SK-N-SH treated with all-trans-retinoic acid at 6 μM for 48 hours (cell line): ENCODE results near the gene PRR11.

ENCODE experiments used
- ARNTL ChIP-seq: fragments of 450-650 bp; formaldehyde crosslinking; IDR thresholded peaks from 2 replicates; pipeline ENCODE4 v1.5.0; 2020; ENCODE audit warnings: low read depth, mild to moderate bottlenecking, moderate library complexity, borderline replicate concordance
- BACH2 ChIP-seq: fragments of 250-450 bp; sonication (Bioruptor Pico); IDR thresholded peaks from 2 replicates; pipeline ENCODE4 v1.9.0; 2021; ENCODE audit warnings: mild to moderate bottlenecking, borderline replicate concordance
- CSDC2 ChIP-seq: fragments of 250-450 bp; sonication (Bioruptor Pico); IDR thresholded peaks from 2 replicates; pipeline ENCODE4 v1.5.0; 2020; ENCODE audit warnings: mild to moderate bottlenecking, moderate library complexity
- POU6F1 ChIP-seq: fragments of 250-450 bp; sonication (Bioruptor Pico); IDR thresholded peaks from 2 replicates; pipeline ENCODE4 v1.8.0; 2021; ENCODE audit warnings: low read depth, mild to moderate bottlenecking, moderate library complexity, borderline replicate concordance
- RARB ChIP-seq: fragments of 250-450 bp; sonication (Bioruptor Pico); IDR thresholded peaks from 2 replicates; pipeline ENCODE4 v1.8.0; 2021; ENCODE audit warnings: mild to moderate bottlenecking, moderate library complexity
- SNAI2 ChIP-seq: fragments of 250-450 bp; sonication (Bioruptor Pico); IDR thresholded peaks from 2 replicates; pipeline ENCODE4 v1.5.0; 2020; ENCODE audit warnings: mild to moderate bottlenecking, moderate library complexity
- TCF4 ChIP-seq: fragments of 250-450 bp; sonication (Bioruptor Pico); IDR thresholded peaks from 2 replicates; pipeline ENCODE4 v1.8.0; 2021; ENCODE audit warnings: mild to moderate bottlenecking, moderate library complexity, borderline replicate concordance
- ZC3H10 ChIP-seq: fragments of 250-450 bp; sonication (Bioruptor Pico); IDR thresholded peaks from 2 replicates; pipeline ENCODE4 v1.5.1; 2021; ENCODE audit warnings: mild to moderate bottlenecking, moderate library complexity
- ZFP3 ChIP-seq: fragments of 250-450 bp; sonication (Bioruptor Pico); IDR thresholded peaks from 2 replicates; pipeline ENCODE4 v1.5.0; 2020; ENCODE audit warnings: mild to moderate bottlenecking, moderate library complexity
- ZNF565 ChIP-seq: fragments of 450-650 bp; formaldehyde crosslinking; conservative IDR thresholded peaks from 2 replicates; pipeline ENCODE4 v1.5.0; 2020; ENCODE audit warnings: low read depth, mild to moderate bottlenecking, moderate library complexity
- ZNF70 ChIP-seq: fragments of 450-650 bp; formaldehyde crosslinking; IDR thresholded peaks from 2 replicates; pipeline ENCODE4 v1.5.0; 2020; ENCODE audit warnings: mild to moderate bottlenecking, moderate library complexity
- TF ChIP-seq, protein P1 (sequence below): fragments of 250-450 bp; sonication (Bioruptor Pico); IDR thresholded peaks from 2 replicates; pipeline ENCODE4 v1.8.0; 2020; ENCODE audit warnings: mild to moderate bottlenecking, moderate library complexity, borderline replicate concordance
- TF ChIP-seq, protein P2 (sequence below): fragments of 250-450 bp; sonication (Bioruptor Pico); IDR thresholded peaks from 2 replicates; pipeline ENCODE4 v1.5.0; 2020; ENCODE audit warnings: mild to moderate bottlenecking, moderate library complexity

GRCh38 chr17:59154292-59154720 lies 1.2 kb upstream of the PRR11 start:
- TF ChIP-seq POU6F1 (CRISPR knock-in tag): no peak
- no peak for TF ChIP-seq TCF4 (CRISPR knock-in tag)
- TF ChIP-seq SNAI2 (CRISPR knock-in tag): no peak
- no peak for TF ChIP-seq BACH2 (CRISPR knock-in tag)
- TF ChIP-seq ZNF565 (CRISPR knock-in tag): no peak
- TF ChIP-seq ZFP3 (CRISPR knock-in tag): no peak
- TF ChIP-seq, protein P1, sequence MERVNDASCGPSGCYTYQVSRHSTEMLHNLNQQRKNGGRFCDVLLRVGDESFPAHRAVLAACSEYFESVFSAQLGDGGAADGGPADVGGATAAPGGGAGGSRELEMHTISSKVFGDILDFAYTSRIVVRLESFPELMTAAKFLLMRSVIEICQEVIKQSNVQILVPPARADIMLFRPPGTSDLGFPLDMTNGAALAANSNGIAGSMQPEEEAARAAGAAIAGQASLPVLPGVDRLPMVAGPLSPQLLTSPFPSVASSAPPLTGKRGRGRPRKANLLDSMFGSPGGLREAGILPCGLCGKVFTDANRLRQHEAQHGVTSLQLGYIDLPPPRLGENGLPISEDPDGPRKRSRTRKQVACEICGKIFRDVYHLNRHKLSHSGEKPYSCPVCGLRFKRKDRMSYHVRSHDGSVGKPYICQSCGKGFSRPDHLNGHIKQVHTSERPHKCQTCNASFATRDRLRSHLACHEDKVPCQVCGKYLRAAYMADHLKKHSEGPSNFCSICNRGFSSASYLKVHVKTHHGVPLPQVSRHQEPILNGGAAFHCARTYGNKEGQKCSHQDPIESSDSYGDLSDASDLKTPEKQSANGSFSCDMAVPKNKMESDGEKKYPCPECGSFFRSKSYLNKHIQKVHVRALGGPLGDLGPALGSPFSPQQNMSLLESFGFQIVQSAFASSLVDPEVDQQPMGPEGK (CRISPR knock-in tag): no peak
- TF ChIP-seq ARNTL (CRISPR knock-in tag): no peak
- TF ChIP-seq ZNF70 (CRISPR knock-in tag): no peak
- TF ChIP-seq ZC3H10 (CRISPR knock-in tag): no peak
- TF ChIP-seq, protein P2, sequence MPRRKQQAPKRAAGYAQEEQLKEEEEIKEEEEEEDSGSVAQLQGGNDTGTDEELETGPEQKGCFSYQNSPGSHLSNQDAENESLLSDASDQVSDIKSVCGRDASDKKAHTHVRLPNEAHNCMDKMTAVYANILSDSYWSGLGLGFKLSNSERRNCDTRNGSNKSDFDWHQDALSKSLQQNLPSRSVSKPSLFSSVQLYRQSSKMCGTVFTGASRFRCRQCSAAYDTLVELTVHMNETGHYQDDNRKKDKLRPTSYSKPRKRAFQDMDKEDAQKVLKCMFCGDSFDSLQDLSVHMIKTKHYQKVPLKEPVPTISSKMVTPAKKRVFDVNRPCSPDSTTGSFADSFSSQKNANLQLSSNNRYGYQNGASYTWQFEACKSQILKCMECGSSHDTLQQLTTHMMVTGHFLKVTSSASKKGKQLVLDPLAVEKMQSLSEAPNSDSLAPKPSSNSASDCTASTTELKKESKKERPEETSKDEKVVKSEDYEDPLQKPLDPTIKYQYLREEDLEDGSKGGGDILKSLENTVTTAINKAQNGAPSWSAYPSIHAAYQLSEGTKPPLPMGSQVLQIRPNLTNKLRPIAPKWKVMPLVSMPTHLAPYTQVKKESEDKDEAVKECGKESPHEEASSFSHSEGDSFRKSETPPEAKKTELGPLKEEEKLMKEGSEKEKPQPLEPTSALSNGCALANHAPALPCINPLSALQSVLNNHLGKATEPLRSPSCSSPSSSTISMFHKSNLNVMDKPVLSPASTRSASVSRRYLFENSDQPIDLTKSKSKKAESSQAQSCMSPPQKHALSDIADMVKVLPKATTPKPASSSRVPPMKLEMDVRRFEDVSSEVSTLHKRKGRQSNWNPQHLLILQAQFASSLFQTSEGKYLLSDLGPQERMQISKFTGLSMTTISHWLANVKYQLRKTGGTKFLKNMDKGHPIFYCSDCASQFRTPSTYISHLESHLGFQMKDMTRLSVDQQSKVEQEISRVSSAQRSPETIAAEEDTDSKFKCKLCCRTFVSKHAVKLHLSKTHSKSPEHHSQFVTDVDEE (CRISPR knock-in tag): no peak
- TF ChIP-seq CSDC2 (CRISPR knock-in tag): no peak
- no peak for TF ChIP-seq RARB (CRISPR knock-in tag)
